Neuronal stem cell (in vitro differentiated cells): ENCODE measurements around the gene POLD4.

Experiments used
- DNase-seq: peaks from one replicate; pipeline ENCODE4 v3.0.0-alpha.2; 2013; ENCODE audit warnings: low spot score
- H2AFZ ChIP-seq: one replicate; pipeline ENCODE4 v1.6.1; 2013; ENCODE audit warnings: mild to moderate bottlenecking, low read length, inconsistent platforms
- H2AK5ac ChIP-seq: 2 replicates; pipeline ENCODE4 v1.6.1; 2013; ENCODE audit warnings: low read depth, mild to moderate bottlenecking, inconsistent platforms, low read length, moderate library complexity, mixed read lengths
- H2BK120ac ChIP-seq: 2 replicates; pipeline ENCODE4 v1.6.1; 2013; ENCODE audit warnings: low read depth, mild to moderate bottlenecking, inconsistent platforms, low read length, moderate library complexity, mixed read lengths
- H2BK12ac ChIP-seq: one replicate; pipeline ENCODE4 v1.6.1; 2013; ENCODE audit warnings: low read length, inconsistent platforms
- H2BK15ac ChIP-seq: 2 replicates; pipeline ENCODE4 v1.6.1; 2013; ENCODE audit warnings: mild to moderate bottlenecking, low read length, inconsistent platforms, mixed read lengths
- H2BK5ac ChIP-seq: one replicate; pipeline ENCODE4 v1.6.1; 2013; ENCODE audit warnings: inconsistent platforms, mild to moderate bottlenecking, low read length, moderate library complexity
- H3K14ac ChIP-seq: one replicate; pipeline ENCODE4 v1.6.1; 2013; ENCODE audit warnings: low read length, inconsistent platforms
- H3K18ac ChIP-seq: 2 replicates; pipeline ENCODE4 v1.6.1; 2013; ENCODE audit warnings: low read length, inconsistent platforms
- H3K23ac ChIP-seq: 2 replicates; pipeline ENCODE4 v1.6.1; 2013; ENCODE audit warnings: low read depth, mild to moderate bottlenecking, mixed read lengths, low read length, inconsistent platforms; ENCODE audit not compliant: poor library complexity
- H3K27ac ChIP-seq: replicated peaks from 3 replicates; pipeline ENCODE4 v1.5.1; 2013; ENCODE audit warnings: low read length, inconsistent platforms
- H3K27me3 ChIP-seq, 3 experiments: 2 replicates each; pipeline ENCODE4 v1.6.1; 2013; ENCODE audit warnings: low read length in 3 of 3, mild to moderate bottlenecking in 2 of 3, inconsistent platforms in 1 of 3, low read depth in 1 of 3, mixed read lengths in 1 of 3, moderate library complexity in 1 of 3; ENCODE audit not compliant: control insufficient read depth in 3 of 3, insufficient read depth in 3 of 3
- H3K36me3 ChIP-seq, 2 donors: replicated peaks in 1 of 2; 2 replicates each; pipeline ENCODE4 v1.6.1; 2013; ENCODE audit warnings: low read length in 2 of 2; ENCODE audit not compliant: control insufficient read depth in 2 of 2, insufficient read depth in 2 of 2
- H3K4ac ChIP-seq: 2 replicates; pipeline ENCODE4 v1.6.1; 2013; ENCODE audit warnings: inconsistent platforms, mild to moderate bottlenecking, low read length, moderate library complexity
- H3K4me1 ChIP-seq, 2 donors: 1 replicate in 1 of 2; 2 replicates in 1 of 2; pipeline ENCODE4 v1.6.1; 2013; ENCODE audit warnings: low read length in 2 of 2, low read depth in 1 of 2; ENCODE audit not compliant: control insufficient read depth in 2 of 2, insufficient read depth in 1 of 2
- H3K4me2 ChIP-seq: one replicate; pipeline ENCODE4 v1.6.1; 2013; ENCODE audit warnings: mild to moderate bottlenecking, low read length, inconsistent platforms; ENCODE audit not compliant: insufficient read depth, poor library complexity, severe bottlenecking
- H3K4me3 ChIP-seq, 2 donors: 2 replicates each; pipeline ENCODE4 v1.5.1; 2013; ENCODE audit warnings: low read length in 2 of 2, mild to moderate bottlenecking in 2 of 2, inconsistent platforms in 1 of 2, moderate library complexity in 1 of 2
- H3K79me1 ChIP-seq: one replicate; pipeline ENCODE4 v1.6.1; 2013; ENCODE audit warnings: low read depth, mild to moderate bottlenecking, inconsistent platforms, low read length, moderate library complexity
- H3K9ac ChIP-seq: one replicate; pipeline ENCODE4 v1.6.1; 2013; ENCODE audit warnings: mild to moderate bottlenecking, low read depth, low read length, inconsistent platforms; ENCODE audit not compliant: poor library complexity
- H3K9me3 ChIP-seq, 2 donors: replicated peaks in 1 of 2; 2 replicates each; pipeline versions ENCODE3 to v1.6.1; 2013; ENCODE audit warnings: low read length in 2 of 2, mild to moderate bottlenecking in 2 of 2, inconsistent platforms in 1 of 2, low read depth in 1 of 2, mixed read lengths in 1 of 2, moderate library complexity in 1 of 2; ENCODE audit not compliant: control insufficient read depth in 2 of 2, insufficient read depth in 1 of 2
- H4K8ac ChIP-seq: one replicate; pipeline ENCODE4 v1.6.1; 2013; ENCODE audit warnings: low read depth, mild to moderate bottlenecking, inconsistent platforms, low read length, moderate library complexity
- H4K91ac ChIP-seq: one replicate; pipeline ENCODE4 v1.6.1; 2013; ENCODE audit warnings: low read length, low read depth, mild to moderate bottlenecking, inconsistent platforms; ENCODE audit not compliant: poor library complexity
- WGBS, 2 donors: extraction: QIAGEN DNeasy Blood & Tissue Kit; methylation state at CpG; one replicate each; pipeline ENCODE4 v1.1.7; 2013; ENCODE audit warnings: missing lambda C conversion rate in 2 of 2, mixed read lengths in 1 of 2; ENCODE audit not compliant: insufficient read length in 2 of 2, insufficient replicate concordance in 1 of 2; ENCODE audit errors: extremely low coverage in 2 of 2; 5-methylcytosine and 5-hydroxymethylcytosine counted together

Gene POLD4

DNA sequence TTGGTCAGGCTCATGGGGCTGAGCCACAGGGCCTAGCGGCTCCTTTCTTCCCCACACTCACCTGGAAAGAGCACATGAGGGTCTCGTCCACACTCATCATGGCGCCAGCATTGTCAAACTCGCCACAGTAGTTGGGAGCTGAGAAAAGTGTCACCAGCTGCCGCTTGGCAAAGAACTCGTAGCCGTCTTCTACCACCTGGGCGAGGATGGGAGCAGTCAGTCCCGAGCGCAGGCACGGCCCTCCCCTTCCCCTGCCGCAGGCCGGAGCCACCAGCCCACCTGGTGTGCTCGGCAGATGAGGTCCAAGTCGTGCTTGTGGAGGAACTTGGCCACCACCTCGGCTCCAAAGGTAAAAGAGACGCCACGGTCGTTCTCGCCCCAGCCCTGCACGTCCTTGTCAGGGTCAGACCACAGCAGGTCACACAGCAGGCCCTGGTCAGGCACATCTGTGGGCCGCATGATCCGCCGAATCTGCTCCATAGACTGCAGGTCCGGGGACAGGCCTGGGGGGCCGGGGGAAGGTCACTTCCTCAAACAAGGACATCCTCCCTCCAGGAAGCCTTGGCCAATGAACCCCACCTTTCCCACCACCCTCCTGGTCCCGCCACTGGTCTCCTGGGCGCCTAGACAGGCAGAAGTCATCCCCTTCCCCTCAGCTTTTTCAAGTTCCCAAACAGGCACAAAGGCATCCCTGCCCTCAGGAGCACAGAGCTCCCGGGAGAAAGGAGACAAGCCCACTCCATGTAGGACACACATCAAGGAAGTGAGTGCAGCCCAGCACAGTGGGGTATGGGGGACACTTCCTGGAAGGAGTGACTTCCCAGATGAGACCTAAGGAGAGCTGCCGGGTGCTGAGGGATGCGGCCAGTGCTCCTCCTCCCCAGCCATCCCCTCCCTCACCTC, 45.6 kb upstream of the POLD4 start:
- H3K79me1 ChIP-seq = peaks cover 15% of the 10 kb centered on the region
- no peak overlapping the region for H3K4ac ChIP-seq
- H2BK15ac ChIP-seq = no peak overlapping the region
- H3K27me3 ChIP-seq = no peaks in the 10 kb centered on the region
- H3K9me3 ChIP-seq = no peaks in the 10 kb centered on the region
- H3K23ac ChIP-seq = peak overlapping the region; percentile 35
- H2BK5ac ChIP-seq = no peak overlapping the region
- H3K4me3 ChIP-seq = peak overlapping the region in 1 of 2 donors; percentile 16
- no peak overlapping the region for H3K9ac ChIP-seq
- H2AFZ ChIP-seq = no peak overlapping the region
- no peak overlapping the region for H4K91ac ChIP-seq
- no peak overlapping the region for H2BK120ac ChIP-seq
- H3K36me3 ChIP-seq = peaks cover 44 to 64% of the 10 kb centered on the region in 2 donors
- peaks cover 10 to 23% of the 10 kb centered on the region in 2 donors for H3K4me1 ChIP-seq
- H2AK5ac ChIP-seq = no peak overlapping the region
- no peak overlapping the region for H3K27ac ChIP-seq
- H3K18ac ChIP-seq = no peak overlapping the region
- H3K14ac ChIP-seq = no peak overlapping the region
- H3K4me2 ChIP-seq = no peak overlapping the region
- no peak for DNase-seq
- H4K8ac ChIP-seq = no peak overlapping the region
- no CpG with 5 or more reads among the region's 31 CpGs for WGBS, 2 donors
- no peak overlapping the region for H2BK12ac ChIP-seq

GRCh38 chr11:67397986-67398660, 44.8 kb upstream of the POLD4 start:
- Histone ChIP-seq H3K27me3 (no peaks in the 10 kb centered on the region), H3K4me2 (no peak overlapping the region), H3K9me3 (no peaks in the 10 kb centered on the region), H3K36me3 (peaks cover 48 to 71% of the 10 kb centered on the region in 2 donors), H3K27ac (no peak overlapping the region), H3K23ac (no peak overlapping the region), H3K4me3 (no peak overlapping the region), H4K91ac (no peak overlapping the region), H2BK5ac (no peak overlapping the region), H4K8ac (no peak overlapping the region), H3K4ac (no peak overlapping the region), H3K18ac (no peak overlapping the region), H3K9ac (no peak overlapping the region), H2BK12ac (no peak overlapping the region), H2AK5ac (no peak overlapping the region), H3K14ac (no peak overlapping the region), H3K4me1 (peaks cover 10 to 16% of the 10 kb centered on the region in 2 donors), H2BK120ac (no peak overlapping the region), H2AFZ (no peak overlapping the region), H2BK15ac (no peak overlapping the region), H3K79me1 (peaks cover 15% of the 10 kb centered on the region)
- no peak for DNase-seq
- no CpG with 5 or more reads among the region's 24 CpGs for WGBS, 2 donors

- no peak overlapping the region for H3K23ac ChIP-seq
- H2BK120ac ChIP-seq = no peak overlapping the region
- H2BK5ac ChIP-seq = no peak overlapping the region
- H2AFZ ChIP-seq = no peak overlapping the region
- H3K9me3 ChIP-seq = no peaks in the 10 kb centered on the region
- H3K4me2 ChIP-seq = no peak overlapping the region
- no peak for DNase-seq
- H3K4ac ChIP-seq = no peak overlapping the region
- H3K4me3 ChIP-seq = no peak overlapping the region
- no peak overlapping the region for H4K8ac ChIP-seq
- H3K14ac ChIP-seq = no peak overlapping the region
- no peak overlapping the region for H2BK15ac ChIP-seq
- no peak overlapping the region for H3K27ac ChIP-seq
- peaks cover 13 to 16% of the 10 kb centered on the region in 2 donors for H3K4me1 ChIP-seq
- no peak overlapping the region for H3K9ac ChIP-seq
- H3K36me3 ChIP-seq = peaks cover 48 to 72% of the 10 kb centered on the region in 2 donors
- no peaks in the 10 kb centered on the region for H3K27me3 ChIP-seq
- no peak overlapping the region for H2BK12ac ChIP-seq
- no peak overlapping the region for H3K18ac ChIP-seq
- H2AK5ac ChIP-seq = no peak overlapping the region
- H3K79me1 ChIP-seq = peaks cover 17% of the 10 kb centered on the region
- no peak overlapping the region for H4K91ac ChIP-seq
- no CpG with 5 or more reads among the region's 6 CpGs for WGBS, 2 donors
These were observed 44.2 kb upstream of the POLD4 start for GRCh38 chr11:67397536-67397935.
